K562 (cell line): ENCODE measurements around the gene CECR2. TPM values are rescaled to one million over a fixed set of nuclear protein-coding genes. Genes with fewer than 3 reads are reported as not detected.

Experiments used
- ATAC-seq: fragments of 200-7000 bp; cut with Tn5 transposase; 3 replicates; pipeline ENCODE4 v1.9.1; 2020; ENCODE audit warnings: moderate library complexity
- BruUV-seq: library from RNA; stranded (reverse); fragments of 400-500 nt; replicated peaks from 2 replicates; lab custom pipeline; 2021; lab: Mats Ljungman, UMichigan
- CTCF ChIA-PET: fragments of 300-600 bp; formaldehyde crosslinking; extraction: SDS; loops from one replicate; lab custom pipeline; 2021; ENCODE audit warnings: low intra/inter-chr PET ratio; lab: Yijun Ruan, JAX
- POLR2A ChIA-PET: fragments of 300-600, 350-650 bp; sonication (Branson Sonifier 250); formaldehyde crosslinking; extraction: SDS; loops from one replicate; lab custom pipeline; 2021; ENCODE audit warnings: antibody characterized with exemption, inconsistent platforms; lab: Yijun Ruan, JAX
- DNase-seq, 4 experiments: peaks; one replicate each; pipeline versions ENCODE4 v3.0.0 to v3.0.0-alpha.2; 2011 to 2018; ENCODE audit warnings: low spot score in 3 of 4, mixed read lengths in 3 of 4; ENCODE audit errors: extremely low read depth in 1 of 4
- FAIRE-seq: peaks from 2 replicates; lab custom pipeline; 2011; peaks lifted over from hg19 to GRCh38; lab: Jason Lieb, UNC
- H2AFZ ChIP-seq: 2 replicates; pipeline ENCODE4 v1.6.0; 2011; ENCODE audit warnings: low read depth, low read length, control low read depth, inconsistent platforms
- H3K27ac ChIP-seq: fragments of 200-600 bp; 3 replicates; pipeline ENCODE4 v1.8.0; 2011; ENCODE audit warnings: low read depth, mild to moderate bottlenecking, control low read depth, inconsistent platforms, low read length, moderate library complexity, mixed read lengths; ENCODE audit errors: extremely low read depth
- H3K27me3 ChIP-seq, 2 experiments: fragments of 300-600 bp in 1 of 2; 2 replicates in 1 of 2; 3 replicates in 1 of 2; pipeline versions ENCODE4 v1.6.0 to v1.8.0; 2011; ENCODE audit warnings: inconsistent platforms in 2 of 2, low read length in 2 of 2, mild to moderate bottlenecking in 1 of 2, mixed read lengths in 1 of 2, moderate library complexity in 1 of 2; ENCODE audit not compliant: control insufficient read depth in 2 of 2, insufficient read depth in 2 of 2
- H3K36me3 ChIP-seq: fragments of 300-600 bp; 3 replicates; pipeline ENCODE4 v1.8.0; 2011; ENCODE audit warnings: mild to moderate bottlenecking, low read length, inconsistent platforms; ENCODE audit not compliant: control insufficient read depth, insufficient read depth
- H3K4me1 ChIP-seq, 2 experiments: fragments of 200-600 bp in 1 of 2; replicated peaks in 1 of 2; 2 replicates in 1 of 2; 3 replicates in 1 of 2; pipeline versions ENCODE4 v1.5.1 to v1.8.0; 2011; ENCODE audit warnings: inconsistent platforms in 2 of 2, low read length in 2 of 2, mild to moderate bottlenecking in 1 of 2, mixed read lengths in 1 of 2, moderate library complexity in 1 of 2; ENCODE audit not compliant: control insufficient read depth in 2 of 2, insufficient read depth in 2 of 2
- H3K4me2 ChIP-seq: 2 replicates; pipeline ENCODE4 v1.6.1; 2011; ENCODE audit warnings: low read length, control low read depth, inconsistent platforms, mixed read lengths; ENCODE audit not compliant: insufficient read depth
- H3K4me3 ChIP-seq: fragments of 200-600 bp; sonication (generic), shearing (Covaris generic); 2 replicates; pipeline ENCODE4 v1.5.1; 2016; ENCODE audit warnings: control low read depth, inconsistent platforms
- H3K79me2 ChIP-seq: fragments of 200-600 bp; 3 replicates; pipeline ENCODE4 v1.8.0; 2011; ENCODE audit warnings: low read length, inconsistent platforms; ENCODE audit not compliant: control insufficient read depth, insufficient read depth
- H3K9ac ChIP-seq, 2 experiments: 2 replicates each; pipeline versions ENCODE4 v1.6.0 to v1.6.1; 2011; ENCODE audit warnings: low read depth in 2 of 2, low read length in 2 of 2, control low read depth in 1 of 2, inconsistent platforms in 1 of 2, mild to moderate bottlenecking in 1 of 2, mixed read lengths in 1 of 2; ENCODE audit not compliant: insufficient read depth in 1 of 2
- H3K9me1 ChIP-seq: one replicate; pipeline ENCODE4 v1.6.0; 2011; ENCODE audit warnings: inconsistent platforms, mild to moderate bottlenecking, low read length, moderate library complexity; ENCODE audit not compliant: control insufficient read depth, insufficient read depth
- H3K9me3 ChIP-seq: replicated peaks from 2 replicates; pipeline ENCODE4 v1.5.1; 2011; ENCODE audit warnings: low read depth, low read length, inconsistent platforms; ENCODE audit not compliant: control insufficient read depth, insufficient read depth
- H4K20me1 ChIP-seq: replicated peaks from 2 replicates; pipeline ENCODE4 v1.6.1; 2011; ENCODE audit warnings: low read length, inconsistent platforms, mixed read lengths; ENCODE audit not compliant: control insufficient read depth, insufficient read depth
- CEBPG ChIP-seq, 3 experiments: fragments of 200-800 bp in 1 of 3; sonication (Bioruptor generic) in 1 of 3; sonication (generic) in 1 of 3; formaldehyde crosslinking in 1 of 3; IDR thresholded peaks in 2 of 3; conservative IDR thresholded peaks in 1 of 3; 2 replicates each; pipeline versions ENCODE4 v1.6.1 to v1.8.0; 2016 to 2022; ENCODE audit warnings: missing compliant biosample characterization in 2 of 3, missing genetic modification characterization in 2 of 3, mild to moderate bottlenecking in 1 of 3, missing genetic modification reagents in 1 of 3
- GABPB2 ChIP-seq: fragments of 250-450 bp; sonication (Bioruptor Pico); conservative IDR thresholded peaks from 2 replicates; pipeline ENCODE4 v1.5.1; 2021; ENCODE audit warnings: mild to moderate bottlenecking
- HOXB6 ChIP-seq: fragments of 250-450 bp; sonication (Bioruptor Pico); IDR thresholded peaks from 2 replicates; pipeline ENCODE4 v1.5.1; 2022; ENCODE audit warnings: mild to moderate bottlenecking, borderline replicate concordance
- KLF10 ChIP-seq: fragments of 250-450 bp; sonication (Bioruptor Pico); IDR thresholded peaks from 2 replicates; pipeline ENCODE4 v1.6.1; 2021; ENCODE audit warnings: matching md5 sums
- MECOM ChIP-seq: fragments of 250-450 bp; sonication (Bioruptor Pico); IDR thresholded peaks from 2 replicates; pipeline ENCODE4 v1.8.0; 2022; ENCODE audit warnings: inconsistent platforms
- RAD21 ChIP-seq, 2 experiments: fragments of 250-450 bp in 1 of 2; fragments of 450-650 bp in 1 of 2; sonication (Bioruptor Pico) in 1 of 2; formaldehyde crosslinking in 1 of 2; IDR thresholded peaks in 1 of 2; conservative IDR thresholded peaks in 1 of 2; 2 replicates each; pipeline versions ENCODE4 v1.4.0 to v1.8.0; 2020 to 2022; ENCODE audit warnings: mild to moderate bottlenecking in 2 of 2, moderate library complexity in 1 of 2
- TCF15 ChIP-seq: fragments of 250-450 bp; sonication (Bioruptor Pico); IDR thresholded peaks from 2 replicates; pipeline ENCODE4 v1.8.0; 2022; ENCODE audit warnings: moderate library complexity, mild to moderate bottlenecking, inconsistent platforms
- TEAD4 ChIP-seq, 2 experiments: sonication (generic) in 1 of 2; formaldehyde crosslinking in 1 of 2; IDR thresholded peaks; 2 replicates each; pipeline versions ENCODE4 v1.6.1 to v1.8.0; 2012 to 2022; ENCODE audit warnings: borderline replicate concordance in 1 of 2, inconsistent platforms in 1 of 2, low read length in 1 of 2, mild to moderate bottlenecking in 1 of 2, missing genetic modification reagents in 1 of 2
- THRA ChIP-seq: fragments of 450-650 bp; IDR thresholded peaks from 2 replicates; pipeline ENCODE4 v1.6.1; 2017; ENCODE audit warnings: mild to moderate bottlenecking, moderate library complexity
- THRB ChIP-seq: fragments of 450-650 bp; formaldehyde crosslinking; conservative IDR thresholded peaks from 2 replicates; pipeline ENCODE4 v1.4.0; 2022; ENCODE audit warnings: mild to moderate bottlenecking, missing genetic modification characterization
- YY1 ChIP-seq, 3 experiments: IDR thresholded peaks; 2 replicates each; pipeline ENCODE4 v1.6.1; 2011; ENCODE audit warnings: low read length in 2 of 3, mild to moderate bottlenecking in 2 of 3, moderate library complexity in 2 of 3, borderline replicate concordance in 1 of 3, control low read depth in 1 of 3, low read depth in 1 of 3; ENCODE audit not compliant: insufficient read depth in 3 of 3, insufficient replicate concordance in 2 of 3, control insufficient read depth in 1 of 3, insufficient read length in 1 of 3; ENCODE audit errors: extremely low read depth in 1 of 3
- ZFP36 ChIP-seq: fragments of 150-350 bp; IDR thresholded peaks from 2 replicates; pipeline ENCODE4 v1.6.1; 2018; ENCODE audit warnings: low read length, low read depth; ENCODE audit not compliant: partially characterized antibody
- ZNF232 ChIP-seq: sonication (generic); formaldehyde crosslinking; IDR thresholded peaks from 2 replicates; pipeline ENCODE4 v1.8.0; 2022; ENCODE audit warnings: mild to moderate bottlenecking, missing genetic modification reagents
- ZNF512 ChIP-seq: IDR thresholded peaks from 2 replicates; pipeline ENCODE4 v1.6.1; 2016; ENCODE audit warnings: missing genetic modification characterization, missing compliant biosample characterization
- ZNF583 ChIP-seq: fragments of 250-450 bp; sonication (Bioruptor Pico); IDR thresholded peaks from 2 replicates; pipeline ENCODE4 v1.4.0; 2020
- WGBS: fragments of 100-300 bp; shearing (Covaris generic); methylation state at CpG from one replicate; pipeline ENCODE4 v1.1.6; 2016; ENCODE audit warnings: low coverage, mixed read lengths; ENCODE audit not compliant: insufficient coverage; ENCODE audit errors: missing lambda C conversion rate; 5-methylcytosine and 5-hydroxymethylcytosine counted together
- in situ Hi-C: fragments of 300-500 bp; cut with MboI; formaldehyde crosslinking; loops from 4 replicates; pipeline ENCODE4 v1.15.0; 2018; ENCODE audit warnings: inconsistent platforms, mixed read lengths
- intact Hi-C: fragments of 100-400 bp; cut with micrococcal nuclease; formaldehyde crosslinking; loops from 2 replicates; pipeline ENCODE4 v1.14.2; 2022
- polyA plus RNA-seq, 8 experiments: library from polyadenylated mRNA; depleted of rRNA in 4 of 8; stranded (reverse) in 5 of 8; unstranded in 3 of 8; fragments of >200 nt; fragmentation: Nextera tagmentation in 2 of 8; fragmentation: Illumina TruSeq in 1 of 8; extraction: Ambion mirVana in 2 of 8; extraction: Trizol in 1 of 8; gene quantifications; 2 replicates each; pipeline versions ENCODE4 v1.2.1 to v1.2.3, GENCODE V29; 2011 to 2014; ENCODE audit warnings: inconsistent platforms in 1 of 8, missing spikeins in 1 of 8
- total RNA-seq, 7 experiments: library from RNA; depleted of rRNA in 6 of 7; stranded (reverse); fragments of >200 nt in 6 of 7; fragmentation: Illumina TruSeq in 2 of 7; extraction: Trizol in 2 of 7; gene quantifications; 2 replicates each; pipeline versions ENCODE4 v1.2.1 to v1.2.3, GENCODE V29; 2011 to 2021; ENCODE audit warnings: low replicate concordance in 1 of 7

The CECR2 gene
- total and polyA plus RNA-seq, 9 of the 15 experiments (the other 6 are each of a cell fraction or from before 2014, with no cell fraction given): 0.01 to 1.00 (median 0.27) TPM

- BruUV-seq: no TSS peak
- no peak overlapping the region for H3K4me3 ChIP-seq
- no peaks in the 10 kb centered on the region for H3K79me2 ChIP-seq
- DNase-seq (no peak), FAIRE-seq (no peak), ATAC-seq (no peak)
- H3K9ac ChIP-seq: 0 out of 4 replicates have a peak overlapping the region, but pooled peaks of 1 of the 2 experiments have one; percentile 28
- peaks cover 4 to 31% of the 10 kb centered on the region in 2 experiments; a peak in 3 of 5 replicates for H3K27me3 ChIP-seq
- WGBS: 32% methylated on average over 10 of the region's 10 CpGs
- TF ChIP-seq THRA: no peak
- TF ChIP-seq HOXB6: no peak
- no peak for TF ChIP-seq ZNF583 (CRISPR knock-in tag)
- no peak for TF ChIP-seq YY1 (IDR thresholded peaks at IDR 0.05; ENCODE audit: borderline replicate concordance in 1 of 3, control insufficient read depth in 1 of 3, extremely low read depth in 1 of 3, insufficient read depth in 3 of 3, insufficient read length in 1 of 3, insufficient replicate concordance in 2 of 3, low read depth in 1 of 3, low read length in 2 of 3)
- TF ChIP-seq GABPB2 (CRISPR knock-in tag): no peak
- TF ChIP-seq MECOM (CRISPR knock-in tag): no peak
- TF ChIP-seq ZFP36: no peak
- TF ChIP-seq KLF10: no peak
- no peak for TF ChIP-seq THRB (CRISPR knock-in tag)
- TF ChIP-seq CEBPG (CRISPR knock-in tag; IDR thresholded peaks at IDR 0.05): no peak
- no peak for TF ChIP-seq CEBPG (tag; conservative IDR thresholded peaks at IDR 0.05 in 1 of 2, IDR thresholded peaks at IDR 0.05 in 1 of 2)
- no peak for TF ChIP-seq ZNF512 (tag)
- TF ChIP-seq ZNF232: no peak
- no peak for TF ChIP-seq TEAD4 (IDR thresholded peaks at IDR 0.05; ENCODE audit: low read length)
- no peak for TF ChIP-seq TEAD4 (CRISPR knock-in tag; IDR thresholded peaks at IDR 0.05; ENCODE audit: borderline replicate concordance)
- no peak for TF ChIP-seq RAD21 (CRISPR knock-in tag; conservative IDR thresholded peaks at IDR 0.05 in 1 of 2, IDR thresholded peaks at IDR 0.05 in 1 of 2)
- no peak for TF ChIP-seq TCF15 (CRISPR knock-in tag)
- H2AFZ ChIP-seq: no peak overlapping the region
- ChIA-PET POLR2A (interaction anchor here (0.5 to 1.5 kb wide), 4 partner anchors 8 to 40 kb away, joined by 3 to 6 read pairs (median 4); no protein-coding TSS in a partner anchor), CTCF (no interaction called here)
- H3K9me3 ChIP-seq: no peaks in the 10 kb centered on the region
- no peaks in the 10 kb centered on the region for H3K36me3 ChIP-seq
- in situ Hi-C loops: no loop called here
- peaks cover 4 to 21% of the 10 kb centered on the region in 2 experiments; a peak in 3 of 5 replicates for H3K4me1 ChIP-seq
- no peaks in the 10 kb centered on the region for H4K20me1 ChIP-seq
- H3K9me1 ChIP-seq: no peaks in the 10 kb centered on the region
- intact Hi-C loops: no loop called here
- H3K27ac ChIP-seq: no peak overlapping the region
- H3K4me2 ChIP-seq: no peak overlapping the region
Measured at GRCh38 chr22:17583151-17583550, 213.9 kb downstream of the CECR2 start.
